ENCODE results near the gene TRPM2. TPM values are rescaled to one million over a fixed set of nuclear protein-coding genes. Genes with fewer than 3 reads are reported as not detected.

TRPM2 gene
- total and polyA plus RNA-seq, 2 of the 8 experiments (the other 6 are each of a cell fraction or from before 2014, with no cell fraction given), result 0.27 to 0.28 TPM

DNA sequence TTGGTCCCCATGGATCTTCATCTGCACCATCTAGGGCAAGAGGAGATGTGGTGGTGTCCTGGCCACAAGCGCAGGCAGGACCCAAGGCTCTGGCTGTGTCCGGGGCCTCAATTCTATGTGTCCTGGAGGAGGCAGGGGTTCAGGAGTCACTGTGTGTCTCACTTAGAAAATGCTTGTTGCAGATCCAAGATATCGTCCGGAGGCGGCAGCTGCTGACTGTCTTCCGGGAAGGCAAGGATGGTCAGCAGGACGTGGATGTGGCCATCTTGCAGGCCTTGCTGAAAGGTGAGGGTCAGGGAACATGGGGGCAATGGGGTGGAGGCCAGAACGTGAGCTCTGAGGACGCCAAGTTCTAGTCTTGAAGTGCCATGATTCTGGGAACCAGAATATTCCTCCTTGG lies 29.1 kb downstream of the TRPM2 start:
- Histone ChIP-seq H4K5ac (ENCODE audit: insufficient read length, low read depth, low read length) (no peak overlapping the region), H3K4me1 (replicated peaks in 1 of 4; ENCODE audit: control insufficient read depth in 3 of 4, insufficient read depth in 4 of 4, low read length in 3 of 4) (peaks cover 0 to 6% (median 2%) of the 10 kb centered on the region in 4 experiments; a peak in 2 of 7 replicates), H2AK5ac (ENCODE audit: low read depth, low read length) (no peak overlapping the region), H2AFZ (ENCODE audit: low read length) (no peak overlapping the region), H3K79me1 (ENCODE audit: low read depth, low read length) (no peaks in the 10 kb centered on the region), H3K27ac (ENCODE audit: low read depth, low read length) (no peak overlapping the region), H3K4me3 (ENCODE audit: extremely low read depth in 1 of 4, insufficient read depth in 2 of 4, low read depth in 3 of 4, low read length in 4 of 4) (no peak overlapping the region), H3K14ac (ENCODE audit: insufficient read length) (no peak overlapping the region), H3K23me2 (ENCODE audit: low read depth, low read length) (peaks cover 2% of the 10 kb centered on the region; the same call in 1 of the 2 replicates), H2BK5ac (ENCODE audit: low read depth, low read length) (no peak overlapping the region), H4K8ac (ENCODE audit: extremely low read depth, insufficient read depth, low read length) (no peak overlapping the region), H3K56ac (replicated peaks; ENCODE audit: insufficient read length, low read depth, low read length) (no peak overlapping the region), H2BK120ac (replicated peaks; ENCODE audit: low read depth, low read length) (no peak overlapping the region), H3K4ac (replicated peaks; ENCODE audit: insufficient read length, low read depth, low read length) (no peak overlapping the region), H3K79me2 (ENCODE audit: control insufficient read depth in 1 of 2, insufficient read depth in 2 of 2, low read length in 2 of 2) (no peaks in the 10 kb centered on the region), H3K9ac (replicated peaks in 1 of 4; ENCODE audit: extremely low read depth in 1 of 4, low read depth in 3 of 4, low read length in 3 of 4) (no peak overlapping the region), H3K27me3 (replicated peaks in 1 of 4; ENCODE audit: control insufficient read depth in 3 of 4, extremely low read depth in 1 of 4, insufficient read depth in 3 of 4, low read length in 3 of 4) (no peaks in the 10 kb centered on the region; a peak in 1 of 7 replicates), H3K18ac (ENCODE audit: extremely low read depth, low read length) (no peak overlapping the region), H2BK20ac (ENCODE audit: low read length) (no peak overlapping the region), H4K91ac (replicated peaks; ENCODE audit: insufficient read length, low read length) (no peak overlapping the region), H3K4me2 (ENCODE audit: insufficient read depth in 1 of 2, low read depth in 2 of 2, low read length in 2 of 2) (no peak overlapping the region), H3K36me3 (ENCODE audit: control insufficient read depth in 2 of 4, insufficient read depth in 4 of 4, low read length in 3 of 4) (no peaks in the 10 kb centered on the region), H3K23ac (ENCODE audit: insufficient read length) (no peak overlapping the region), H2BK12ac (ENCODE audit: low read depth, low read length) (no peak overlapping the region), H4K20me1 (replicated peaks in 1 of 2; ENCODE audit: control insufficient read depth in 1 of 2, insufficient read depth in 2 of 2, low read length in 2 of 2) (no peaks in the 10 kb centered on the region), H2BK15ac (ENCODE audit: low read length) (no peak overlapping the region), H3K9me3 (ENCODE audit: insufficient read depth in 2 of 2, low read depth in 1 of 2, low read length in 1 of 2) (peaks cover 3 to 4% of the 10 kb centered on the region in 2 experiments; a peak in 1 of 4 replicates)
- FAIRE-seq, result no peak
- DNase-seq (ENCODE audit: low read depth in 1 of 2, low spot score in 2 of 2), result no peak
- POLR2A ChIA-PET (ENCODE audit: partially characterized antibody), result no interaction called here
- WGBS, 2 experiments (ENCODE audit: extremely low coverage in 1 of 2, insufficient coverage in 1 of 2, insufficient read length in 1 of 2, insufficient replicate concordance in 2 of 2, low coverage in 1 of 2, low lambda C conversion rate in 2 of 2, missing lambda C conversion rate in 1 of 2), result 90% methylated on average over 9 of the region's 9 CpGs; no CpG with 5 or more reads in 1 of the 2 experiments
- CTCF ChIA-PET (ENCODE audit: partially characterized antibody), result interaction anchor here (1.0 kb wide), 1 partner anchor 25 kb away, joined by 3 read pairs; no protein-coding TSS in a partner anchor
- TF ChIP-seq CHD1 (IDR thresholded peaks at IDR 0.05; ENCODE audit: low read depth, low read length) (no peak), RBBP5 (IDR thresholded peaks at IDR 0.05; ENCODE audit: borderline replicate concordance, low read depth, low read length) (no peak), TBP (IDR thresholded peaks at IDR 0.05; ENCODE audit: low read depth, low read length) (no peak), JUN (IDR thresholded peaks at IDR 0.05; ENCODE audit: low read depth, low read length) (no peak), ZNF274 (IDR thresholded peaks at IDR 0.05; ENCODE audit: borderline replicate concordance, extremely low read depth, low read length) (no peak), SP2 (IDR thresholded peaks at IDR 0.05; ENCODE audit: low read length) (no peak), KDM1A (IDR thresholded peaks at IDR 0.05; ENCODE audit: borderline replicate concordance, low read length) (no peak), CREB1 (IDR thresholded peaks at IDR 0.05) (no peak), FOSL1 (IDR thresholded peaks at IDR 0.05; ENCODE audit: insufficient read depth, low read depth, low read length) (no peak), BCL11A (IDR thresholded peaks at IDR 0.05; ENCODE audit: low read depth in 2 of 2, low read length in 2 of 2) (no peak), POU5F1 (IDR thresholded peaks at IDR 0.05; ENCODE audit: low read depth, low read length) (no peak), KDM5A (IDR thresholded peaks at IDR 0.05; ENCODE audit: low read length) (no peak)
- TF ChIP-seq, protein P1, sequence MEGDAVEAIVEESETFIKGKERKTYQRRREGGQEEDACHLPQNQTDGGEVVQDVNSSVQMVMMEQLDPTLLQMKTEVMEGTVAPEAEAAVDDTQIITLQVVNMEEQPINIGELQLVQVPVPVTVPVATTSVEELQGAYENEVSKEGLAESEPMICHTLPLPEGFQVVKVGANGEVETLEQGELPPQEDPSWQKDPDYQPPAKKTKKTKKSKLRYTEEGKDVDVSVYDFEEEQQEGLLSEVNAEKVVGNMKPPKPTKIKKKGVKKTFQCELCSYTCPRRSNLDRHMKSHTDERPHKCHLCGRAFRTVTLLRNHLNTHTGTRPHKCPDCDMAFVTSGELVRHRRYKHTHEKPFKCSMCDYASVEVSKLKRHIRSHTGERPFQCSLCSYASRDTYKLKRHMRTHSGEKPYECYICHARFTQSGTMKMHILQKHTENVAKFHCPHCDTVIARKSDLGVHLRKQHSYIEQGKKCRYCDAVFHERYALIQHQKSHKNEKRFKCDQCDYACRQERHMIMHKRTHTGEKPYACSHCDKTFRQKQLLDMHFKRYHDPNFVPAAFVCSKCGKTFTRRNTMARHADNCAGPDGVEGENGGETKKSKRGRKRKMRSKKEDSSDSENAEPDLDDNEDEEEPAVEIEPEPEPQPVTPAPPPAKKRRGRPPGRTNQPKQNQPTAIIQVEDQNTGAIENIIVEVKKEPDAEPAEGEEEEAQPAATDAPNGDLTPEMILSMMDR (IDR thresholded peaks at IDR 0.05; ENCODE audit: control extremely low read depth in 1 of 3, insufficient read depth in 1 of 3, low read depth in 1 of 3, low read length in 3 of 3), result no peak

Measured in H1 (cell line).